ENCODE measurements around the gene SEPTIN10.
A peak's percentile ranks its signal among the peaks of the same experiment; 100 is the strongest.

The SEPTIN10 gene

GRCh38 chr2:109523536-109524361 lies 90.0 kb downstream of the SEPTIN10 start:
- DNase-seq (ENCODE audit: insufficient read length) (no peak), FAIRE-seq (no peak)
- no peak for TF ChIP-seq TAF1 (IDR thresholded peaks at IDR 0.05; ENCODE audit: borderline replicate concordance, low read depth, low read length)
- no peak for TF ChIP-seq POLR2A (IDR thresholded peaks at IDR 0.05; ENCODE audit: low read depth, low read length)
- TF ChIP-seq POLR2AphosphoS5 (IDR thresholded peaks at IDR 0.05; ENCODE audit: low read depth, low read length): no peak

- no peak for TF ChIP-seq POLR2A (IDR thresholded peaks at IDR 0.05; ENCODE audit: low read depth, low read length)
- no peak for TF ChIP-seq POLR2AphosphoS5 (IDR thresholded peaks at IDR 0.05; ENCODE audit: low read depth, low read length)
- TF ChIP-seq TAF1 (IDR thresholded peaks at IDR 0.05; ENCODE audit: borderline replicate concordance, low read depth, low read length): no peak
- DNase-seq (ENCODE audit: insufficient read length) (no peak), FAIRE-seq (no peak)
Observed at GRCh38 chr2:109523121-109523520, 90.6 kb downstream of the SEPTIN10 start.

GRCh38 chr2:109522063-109522374 lies 91.7 kb downstream of the SEPTIN10 start:
- no peak for FAIRE-seq
- DNase-seq (ENCODE audit: insufficient read length): no peak
- no peak for TF ChIP-seq POLR2AphosphoS5 (IDR thresholded peaks at IDR 0.05; ENCODE audit: low read depth, low read length)
- TF ChIP-seq TAF1 (IDR thresholded peaks at IDR 0.05; ENCODE audit: borderline replicate concordance, low read depth, low read length): no peak
- no peak for TF ChIP-seq POLR2A (IDR thresholded peaks at IDR 0.05; ENCODE audit: low read depth, low read length)

- TF ChIP-seq POLR2A (IDR thresholded peaks at IDR 0.05; ENCODE audit: low read depth, low read length) (no peak), POLR2AphosphoS5 (IDR thresholded peaks at IDR 0.05; ENCODE audit: low read depth, low read length) (no peak), TAF1 (IDR thresholded peaks at IDR 0.05; ENCODE audit: borderline replicate concordance, low read depth, low read length) (no peak)
- FAIRE-seq: no peak
- DNase-seq (ENCODE audit: insufficient read length): no peak
Observed at GRCh38 chr2:109521233-109522062, 92.3 kb downstream of the SEPTIN10 start.

GRCh38 chr2:109519513-109519912 lies 94.3 kb downstream of the SEPTIN10 start:
- no peak for DNase-seq (ENCODE audit: insufficient read length)
- no peak for TF ChIP-seq POLR2A (IDR thresholded peaks at IDR 0.05; ENCODE audit: low read depth, low read length)
- no peak for TF ChIP-seq POLR2AphosphoS5 (IDR thresholded peaks at IDR 0.05; ENCODE audit: low read depth, low read length)
- no peak for TF ChIP-seq TAF1 (IDR thresholded peaks at IDR 0.05; ENCODE audit: borderline replicate concordance, low read depth, low read length)
- FAIRE-seq: no peak

GRCh38 chr2:109517118-109517889 lies 96.5 kb downstream of the SEPTIN10 start:
- TF ChIP-seq TAF1 (IDR thresholded peaks at IDR 0.05; ENCODE audit: borderline replicate concordance, low read depth, low read length): no peak
- TF ChIP-seq POLR2A (IDR thresholded peaks at IDR 0.05; ENCODE audit: low read depth, low read length): no peak
- TF ChIP-seq POLR2AphosphoS5 (IDR thresholded peaks at IDR 0.05; ENCODE audit: low read depth, low read length): no peak
- DNase-seq (ENCODE audit: insufficient read length): no peak
- no peak for FAIRE-seq

GRCh38 chr2:109516445-109517117 lies 97.2 kb downstream of the SEPTIN10 start:
- FAIRE-seq: no peak
- TF ChIP-seq TAF1 (IDR thresholded peaks at IDR 0.05; ENCODE audit: borderline replicate concordance, low read depth, low read length): no peak
- no peak for DNase-seq (ENCODE audit: insufficient read length)

- no peak for TF ChIP-seq POLR2AphosphoS5 (IDR thresholded peaks at IDR 0.05; ENCODE audit: low read depth, low read length)
- TF ChIP-seq TAF1 (IDR thresholded peaks at IDR 0.05; ENCODE audit: borderline replicate concordance, low read depth, low read length): no peak
- TF ChIP-seq POLR2A (IDR thresholded peaks at IDR 0.05; ENCODE audit: low read depth, low read length): no peak
- FAIRE-seq: no peak
- DNase-seq (ENCODE audit: insufficient read length): no peak
Observed at GRCh38 chr2:109514857-109515256, 98.9 kb downstream of the SEPTIN10 start.

GRCh38 chr2:109513749-109514588 lies 99.8 kb downstream of the SEPTIN10 start:
- peak; percentile 42; the same call in 1 of the 2 replicates for TF ChIP-seq POLR2AphosphoS5 (IDR thresholded peaks at IDR 0.05; ENCODE audit: low read depth, low read length)
- TF ChIP-seq POLR2A (IDR thresholded peaks at IDR 0.05; ENCODE audit: low read depth, low read length): peak; percentile 55; the same call in 1 of the 2 replicates
- 0 out of 2 replicates have a peak, but pooled peaks have one; percentile 21 for TF ChIP-seq TAF1 (IDR thresholded peaks at IDR 0.05; ENCODE audit: borderline replicate concordance, low read depth, low read length)
- peak; percentile 86 for FAIRE-seq
- DNase-seq (ENCODE audit: insufficient read length): peak; percentile 57

GRCh38 chr2:109513230-109513629 lies 100.5 kb downstream of the SEPTIN10 start:
- TF ChIP-seq POLR2A (IDR thresholded peaks at IDR 0.05; ENCODE audit: low read depth, low read length): no peak
- TF ChIP-seq POLR2AphosphoS5 (IDR thresholded peaks at IDR 0.05; ENCODE audit: low read depth, low read length): no peak
- TF ChIP-seq TAF1 (IDR thresholded peaks at IDR 0.05; ENCODE audit: borderline replicate concordance, low read depth, low read length): no peak
- no peak for FAIRE-seq
- DNase-seq (ENCODE audit: insufficient read length): no peak
